ENCODE data around the gene TBX3.
"Not testable (repeated sequence)": the region's sequence is repeated elsewhere in the genome, so short reads cannot be mapped to it uniquely, and the experiment has no call there.

TBX3 gene

GRCh38 chr12:114684098-114684869, at the start of gene TBX3:
Gene TBX3, minus strand, starts transcription at chr12:114684175. Its CDS starts 975 bp downstream, at chr12:114683200.
- DNase-seq: peak; percentile 100

GRCh38 chr12:114732426-114733030, 48.6 kb upstream of the TBX3 start:
- DNase-seq: no peak

GRCh38 chr12:114729731-114730130, 45.8 kb upstream of the TBX3 start:
- DNase-seq: peak; percentile 65

DNA sequence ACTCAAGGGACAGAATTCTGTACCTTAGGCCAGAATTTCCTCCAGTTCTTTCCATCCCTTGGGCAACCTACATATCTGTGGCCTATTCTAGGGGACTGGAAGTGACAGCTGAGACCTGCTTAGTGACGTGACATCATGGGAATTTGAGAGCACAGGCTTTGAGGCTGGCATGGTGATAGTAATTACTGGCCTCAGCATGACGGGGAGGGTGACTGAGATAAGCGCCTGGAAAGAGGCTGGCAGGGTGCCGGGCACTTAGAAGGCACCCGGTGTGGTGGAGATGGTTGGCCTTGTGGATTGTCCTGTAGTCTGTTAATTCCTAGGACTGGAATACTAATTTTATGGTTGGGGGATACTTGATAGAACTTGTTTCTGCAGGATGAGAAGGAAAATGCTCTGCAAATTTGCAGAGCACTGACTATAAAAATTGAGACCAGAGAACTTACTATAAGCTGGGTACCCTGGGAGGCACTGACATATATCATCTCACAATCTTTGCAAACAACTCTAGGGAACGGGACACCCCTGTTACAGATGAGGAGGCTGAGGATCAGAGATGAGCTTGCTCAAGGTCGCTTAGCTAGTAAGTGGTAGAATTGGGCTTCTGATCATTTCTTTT, 42.2 kb upstream of the TBX3 start:
- no peak for DNase-seq

- DNase-seq: not testable (repeated sequence)
These were observed 38.2 kb upstream of the TBX3 start for GRCh38 chr12:114722176-114722575.

- no peak for DNase-seq
These were observed 37.3 kb upstream of the TBX3 start for GRCh38 chr12:114721266-114721665.

DNA sequence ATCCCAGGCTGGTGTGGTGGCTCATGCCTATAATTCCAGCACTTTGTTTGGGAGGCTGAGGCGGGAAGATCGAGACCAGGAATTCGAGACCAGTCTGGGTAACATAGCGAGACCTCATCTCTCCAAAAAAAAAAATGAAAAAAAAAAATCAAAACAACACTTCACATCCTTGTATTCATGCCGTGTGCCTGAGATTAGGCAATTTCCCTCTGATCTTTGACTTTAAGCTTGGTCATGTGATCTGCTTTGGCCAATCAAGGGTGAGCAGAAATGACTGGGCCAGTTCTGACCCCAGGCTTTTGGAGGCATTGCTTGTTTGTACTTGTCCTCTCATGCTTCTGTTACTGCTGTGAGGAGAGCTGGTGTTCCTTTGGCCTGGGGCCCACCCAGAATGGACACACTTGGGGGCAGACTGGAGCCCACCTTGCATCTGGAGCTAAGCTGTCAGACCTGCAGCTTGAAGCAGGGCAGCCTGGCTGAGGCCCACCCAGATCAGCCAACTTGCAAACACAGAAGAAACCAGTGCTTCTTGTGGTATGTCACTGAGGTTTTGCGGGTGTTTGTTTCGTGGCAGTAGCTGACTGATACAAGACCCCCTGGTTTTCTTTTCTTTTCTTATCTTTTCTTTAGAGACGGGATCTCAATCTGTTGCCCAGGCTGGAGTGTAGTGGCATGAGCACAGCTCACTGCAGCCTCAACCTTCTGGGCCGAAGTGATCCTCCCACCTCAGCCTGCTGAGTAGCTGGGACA, 29.7 kb upstream of the TBX3 start:
- DNase-seq: no peak

GRCh38 chr12:114711689-114712152, 27.7 kb upstream of the TBX3 start:
- no peak for DNase-seq

DNA sequence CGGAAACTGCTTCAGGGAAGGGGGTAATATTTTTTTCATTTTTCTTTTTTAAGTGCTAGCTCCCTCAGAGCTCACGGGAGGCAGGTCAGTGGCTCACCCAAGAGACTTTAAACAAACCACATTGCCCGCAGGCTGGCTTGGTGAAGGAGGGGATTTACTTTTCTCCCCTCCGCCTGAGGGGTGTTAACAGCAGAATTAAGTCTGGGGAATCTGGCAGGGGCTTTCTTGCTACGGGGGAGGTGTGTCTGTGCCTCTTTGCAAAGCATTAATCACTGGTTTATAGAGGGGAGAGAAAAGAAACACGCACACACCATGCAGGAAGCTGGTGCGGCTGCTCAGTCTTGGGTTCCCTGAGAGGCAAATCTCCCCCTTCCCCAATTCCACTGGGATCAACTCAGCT, 26.2 kb upstream of the TBX3 start:
- DNase-seq: peak; percentile 24

DNA sequence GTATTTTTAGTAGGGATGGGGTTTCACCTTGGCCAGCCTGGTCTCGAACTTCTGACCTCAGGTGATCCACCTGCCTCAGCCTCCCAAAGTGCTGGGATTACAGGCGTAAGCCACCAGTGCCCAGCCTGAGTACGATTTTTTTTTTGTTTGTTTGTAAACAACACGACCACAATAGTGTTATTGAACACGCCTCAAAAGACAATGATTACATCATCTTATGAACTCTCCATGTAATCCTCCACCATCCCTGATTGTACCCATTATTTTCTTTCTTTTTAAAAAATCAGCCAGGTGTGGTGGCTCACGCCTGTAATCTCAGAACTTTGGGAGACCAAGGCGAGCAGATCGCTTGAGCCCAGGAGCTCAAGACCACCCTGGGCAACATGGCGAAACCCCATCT, 25.1 kb upstream of the TBX3 start:
- DNase-seq: no peak

GRCh38 chr12:114708598-114708997, 24.6 kb upstream of the TBX3 start:
- not testable (repeated sequence) for DNase-seq

DNA sequence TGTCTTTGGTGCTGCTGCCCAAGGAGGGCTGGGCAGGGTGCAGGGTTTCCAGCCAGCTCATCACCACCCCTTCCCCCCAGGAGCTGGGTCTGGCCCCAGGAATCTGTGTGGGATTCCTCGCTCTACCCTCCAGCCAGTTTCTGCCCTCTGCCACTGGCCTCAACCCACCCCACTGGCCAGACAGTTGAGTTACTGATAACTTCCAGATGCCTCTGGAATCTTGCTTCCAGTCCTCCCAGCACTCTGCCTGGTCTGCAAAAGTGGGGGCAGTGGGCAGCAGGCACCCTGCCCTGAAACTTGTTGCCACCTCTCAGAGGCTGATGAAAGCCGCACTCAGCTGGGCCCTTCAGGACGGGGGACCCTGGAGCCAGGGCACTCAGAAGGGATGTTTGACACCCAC, 20.1 kb upstream of the TBX3 start:
- DNase-seq: no peak

- DNase-seq: no peak
These were observed 19.1 kb upstream of the TBX3 start for GRCh38 chr12:114703060-114703493.

GRCh38 chr12:114702462-114702861, 18.5 kb upstream of the TBX3 start:
- DNase-seq: no peak

- no peak for DNase-seq
These were observed 17.6 kb upstream of the TBX3 start for GRCh38 chr12:114701553-114701952.

- no peak for DNase-seq
These were observed 17.1 kb upstream of the TBX3 start for GRCh38 chr12:114701104-114701414.

GRCh38 chr12:114700392-114701103, 16.6 kb upstream of the TBX3 start:
- DNase-seq: no peak

DNA sequence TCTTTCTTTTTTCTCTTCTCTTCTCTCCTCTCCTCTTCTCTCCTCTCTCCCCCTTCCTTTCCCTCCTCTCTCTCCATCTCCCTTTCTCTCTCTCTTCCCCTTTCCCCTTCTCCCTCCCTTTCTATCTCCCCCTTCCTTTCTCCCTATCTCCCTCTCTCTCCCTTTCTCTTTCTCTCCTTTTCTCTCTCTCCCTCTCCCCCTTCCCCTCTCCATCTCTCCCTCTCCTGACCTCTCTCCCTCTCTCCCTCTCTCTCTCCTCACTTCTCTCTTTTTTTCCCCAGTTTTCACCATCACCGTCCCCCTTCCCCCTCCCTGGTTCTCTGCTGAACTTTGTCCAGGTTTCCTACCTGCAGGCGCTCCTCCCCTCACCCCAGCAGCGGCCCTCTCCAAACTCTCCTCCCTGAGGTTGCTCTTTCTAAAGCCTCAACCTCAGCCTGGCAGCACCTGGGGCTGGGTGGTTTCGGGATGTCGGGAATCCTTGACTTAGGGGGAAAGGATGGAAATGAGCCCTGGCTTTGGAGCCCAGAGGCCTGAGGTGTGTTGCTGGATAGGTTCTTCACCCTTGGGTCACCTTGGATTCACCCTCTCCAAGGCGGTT, 14.7 kb upstream of the TBX3 start:
- DNase-seq: no peak

- DNase-seq: no peak
These were observed 14.0 kb upstream of the TBX3 start for GRCh38 chr12:114697741-114698565.

DNA sequence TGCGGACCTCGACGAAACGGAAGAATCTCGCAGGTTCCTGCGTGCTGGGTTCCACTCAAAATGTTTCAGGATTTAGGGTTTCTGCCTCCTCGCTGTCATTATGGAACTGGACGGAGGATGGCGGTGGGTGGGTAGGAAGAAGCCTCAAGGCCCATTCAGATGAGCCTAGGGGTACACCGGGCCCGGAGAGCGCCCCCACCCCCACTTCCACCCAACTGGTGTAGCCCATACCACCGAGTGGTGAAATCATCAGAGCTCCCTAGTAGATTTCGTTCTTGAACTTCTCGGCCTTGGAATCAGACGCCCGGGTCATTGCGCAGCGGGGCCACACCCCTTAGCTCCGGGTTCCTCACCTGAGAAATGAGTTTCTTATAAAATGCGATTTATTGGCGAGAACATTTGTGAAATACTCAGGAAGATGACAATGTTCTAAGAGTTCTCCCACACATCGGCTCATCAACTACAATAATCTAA, 13.3 kb upstream of the TBX3 start:
- no peak for DNase-seq
